ENCODE measurements around the gene LONP2. TPM values are rescaled to one million over a fixed set of nuclear protein-coding genes. Genes with fewer than 3 reads are reported as not detected.

LONP2 gene
- total and polyA plus RNA-seq, 4 donors: 30.0 to 304 (median 52.8) TPM

DNA sequence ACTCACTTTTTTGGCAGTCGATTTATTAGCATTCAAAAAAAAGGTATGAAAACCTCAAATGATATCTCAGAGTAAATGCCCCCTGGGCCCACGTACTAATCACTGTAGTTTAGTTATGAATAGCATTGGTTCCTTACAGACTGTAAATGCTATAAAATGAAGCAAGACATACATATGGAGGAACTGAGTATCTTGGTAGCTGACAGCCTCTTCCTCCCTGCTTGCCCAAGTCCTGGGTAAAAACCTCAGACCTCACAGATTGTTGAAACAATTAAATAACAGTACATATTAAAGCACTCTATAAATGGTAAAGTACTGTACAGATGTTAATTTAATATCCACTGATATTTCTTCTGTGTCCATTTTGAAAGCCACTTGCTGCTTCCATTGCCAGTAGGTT lies 36.4 kb downstream of the LONP2 start:
- WGBS: 95% methylated on average over 2 of the region's 2 CpGs
- no peak overlapping the region for H3K27ac ChIP-seq (ENCODE audit: low read depth in 1 of 2, low read length in 2 of 2)
- TF ChIP-seq GABPA (IDR thresholded peaks at IDR 0.05 in 1 of 2, conservative IDR thresholded peaks at IDR 0.05 in 1 of 2): no peak
- TF ChIP-seq JUND (IDR thresholded peaks at IDR 0.05): peak in 1 of 2 donors; percentile 10

DNA sequence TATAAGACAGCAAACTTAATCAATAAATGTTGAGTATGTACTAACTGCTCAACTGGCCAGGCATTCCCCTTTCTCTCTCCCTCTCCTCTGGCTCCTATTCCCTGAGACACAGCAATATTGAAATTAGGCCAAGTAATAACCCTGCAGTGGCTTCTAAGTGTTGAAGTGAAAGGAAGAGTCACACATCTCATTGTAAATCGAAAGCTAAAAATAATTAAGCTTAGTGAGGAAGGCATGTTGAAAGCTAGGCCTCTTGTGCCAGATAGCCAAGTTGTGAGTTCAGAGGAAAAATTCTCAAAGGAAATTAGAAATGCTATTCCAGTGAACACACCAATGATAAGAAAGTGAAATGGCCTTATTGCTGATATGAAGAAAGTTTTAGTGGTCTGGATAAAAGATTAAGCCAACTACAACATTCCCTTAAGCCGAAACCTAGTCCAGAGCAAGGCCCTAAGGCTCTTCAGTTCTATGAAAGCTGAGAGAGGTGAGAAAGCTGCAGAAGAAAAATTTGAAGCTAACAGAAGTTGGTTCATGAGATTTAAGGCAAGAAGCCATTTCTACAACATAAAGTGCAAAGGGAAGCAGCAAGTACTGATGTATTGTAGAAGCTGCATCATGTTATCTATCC lies 38.6 kb downstream of the LONP2 start:
- Histone ChIP-seq H3K27ac (ENCODE audit: low read depth in 1 of 2, low read length in 2 of 2) (no peak overlapping the region), H3K36me3 (ENCODE audit: control insufficient read depth in 4 of 4, insufficient read depth in 3 of 4, low read depth in 1 of 4, low read length in 3 of 4) (peaks cover 4 to 43% (median 19%) of the 10 kb centered on the region in 4 donors), H3K4me1 (ENCODE audit: control insufficient read depth in 4 of 4, insufficient read depth in 4 of 4, low read length in 3 of 4) (peaks cover 0 to 5% (median 2%) of the 10 kb centered on the region in 4 donors), H3K4me3 (ENCODE audit: low read depth in 1 of 3, low read length in 3 of 3) (no peak overlapping the region), H3K9me3 (ENCODE audit: control insufficient read depth in 4 of 4, low read length in 3 of 4) (peaks cover 0 to 4% (median 0%) of the 10 kb centered on the region in 4 donors), H3K27me3 (ENCODE audit: control insufficient read depth in 4 of 4, insufficient read depth in 4 of 4, low read length in 3 of 4) (no peaks in the 10 kb centered on the region), H3K9ac (ENCODE audit: low read depth in 1 of 2, low read length in 2 of 2) (no peak overlapping the region)
- WGBS: 85% methylated on average over 2 of the region's 2 CpGs
- TF ChIP-seq HNF4G (IDR thresholded peaks at IDR 0.05) (no peak), SP1 (IDR thresholded peaks at IDR 0.05) (peak; percentile 7), NR2F2 (IDR thresholded peaks at IDR 0.05) (peak; percentile 23)
- no peak for DNase-seq (ENCODE audit: low spot score)

More for the DNA sequence above, 36.4 kb downstream of the LONP2 start:
- Histone ChIP-seq H3K9me3 (ENCODE audit: control insufficient read depth in 4 of 4, low read length in 3 of 4) (no peaks in the 10 kb centered on the region), H3K36me3 (ENCODE audit: control insufficient read depth in 4 of 4, insufficient read depth in 3 of 4, low read depth in 1 of 4, low read length in 3 of 4) (peaks cover 0 to 32% (median 12%) of the 10 kb centered on the region in 4 donors), H3K9ac (ENCODE audit: low read depth in 1 of 2, low read length in 2 of 2) (no peak overlapping the region), H3K4me1 (ENCODE audit: control insufficient read depth in 4 of 4, insufficient read depth in 4 of 4, low read length in 3 of 4) (peaks cover 0 to 5% (median 2%) of the 10 kb centered on the region in 4 donors), H3K27me3 (ENCODE audit: control insufficient read depth in 4 of 4, insufficient read depth in 4 of 4, low read length in 3 of 4) (no peaks in the 10 kb centered on the region), H3K4me3 (ENCODE audit: low read depth in 1 of 3, low read length in 3 of 3) (no peak overlapping the region)
- no peak for DNase-seq (ENCODE audit: low spot score)

DNA sequence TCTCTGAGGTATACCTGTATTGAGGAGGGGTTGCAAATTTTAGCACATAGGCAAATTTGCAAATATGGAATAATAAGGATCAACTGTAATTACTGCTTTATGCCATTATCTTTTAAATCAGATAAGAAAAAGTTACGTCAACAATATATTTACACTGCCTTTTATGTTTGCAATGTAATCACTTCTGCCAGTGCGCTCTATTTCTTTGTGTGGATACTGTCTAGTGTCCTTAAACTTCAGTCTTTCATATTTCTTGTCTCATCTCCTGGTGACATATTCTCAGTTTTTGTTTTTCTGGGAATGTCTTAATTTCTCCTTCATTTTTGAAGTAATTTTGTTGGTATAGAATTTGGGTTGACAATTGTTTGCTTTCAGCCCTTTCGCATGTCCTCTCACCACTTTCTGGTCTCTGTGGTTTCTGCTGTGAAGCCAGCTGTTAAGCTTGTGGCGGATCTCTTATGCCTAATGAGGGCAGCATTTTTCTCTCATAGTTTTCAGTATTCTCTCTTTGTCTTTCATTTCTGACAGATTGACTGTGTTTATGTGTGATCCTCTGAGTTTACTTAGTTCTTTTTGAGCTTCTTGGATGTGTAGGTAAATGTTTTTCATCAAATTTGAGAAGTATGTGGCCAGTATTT lies 40.8 kb downstream of the LONP2 start:
- no peak for DNase-seq (ENCODE audit: low spot score)
- Histone ChIP-seq H3K36me3 (ENCODE audit: control insufficient read depth in 4 of 4, insufficient read depth in 3 of 4, low read depth in 1 of 4, low read length in 3 of 4) (peaks cover 7 to 45% (median 18%) of the 10 kb centered on the region in 4 donors), H3K4me1 (ENCODE audit: control insufficient read depth in 4 of 4, insufficient read depth in 4 of 4, low read length in 3 of 4) (peaks cover 0 to 5% (median 0%) of the 10 kb centered on the region in 4 donors), H3K27me3 (ENCODE audit: control insufficient read depth in 4 of 4, insufficient read depth in 4 of 4, low read length in 3 of 4) (no peaks in the 10 kb centered on the region), H3K9me3 (ENCODE audit: control insufficient read depth in 4 of 4, low read length in 3 of 4) (peaks cover 0 to 4% (median 0%) of the 10 kb centered on the region in 4 donors), H3K27ac (ENCODE audit: low read depth in 1 of 2, low read length in 2 of 2) (no peak overlapping the region), H3K4me3 (ENCODE audit: low read depth in 1 of 3, low read length in 3 of 3) (no peak overlapping the region), H3K9ac (ENCODE audit: low read depth in 1 of 2, low read length in 2 of 2) (no peak overlapping the region)
- TF ChIP-seq HNF4G (IDR thresholded peaks at IDR 0.05) (no peak), JUND (IDR thresholded peaks at IDR 0.05) (no peak), YY1 (IDR thresholded peaks at IDR 0.05) (no peak), HNF4A (conservative IDR thresholded peaks at IDR 0.05) (no peak)
- TF ChIP-seq, protein P1, sequence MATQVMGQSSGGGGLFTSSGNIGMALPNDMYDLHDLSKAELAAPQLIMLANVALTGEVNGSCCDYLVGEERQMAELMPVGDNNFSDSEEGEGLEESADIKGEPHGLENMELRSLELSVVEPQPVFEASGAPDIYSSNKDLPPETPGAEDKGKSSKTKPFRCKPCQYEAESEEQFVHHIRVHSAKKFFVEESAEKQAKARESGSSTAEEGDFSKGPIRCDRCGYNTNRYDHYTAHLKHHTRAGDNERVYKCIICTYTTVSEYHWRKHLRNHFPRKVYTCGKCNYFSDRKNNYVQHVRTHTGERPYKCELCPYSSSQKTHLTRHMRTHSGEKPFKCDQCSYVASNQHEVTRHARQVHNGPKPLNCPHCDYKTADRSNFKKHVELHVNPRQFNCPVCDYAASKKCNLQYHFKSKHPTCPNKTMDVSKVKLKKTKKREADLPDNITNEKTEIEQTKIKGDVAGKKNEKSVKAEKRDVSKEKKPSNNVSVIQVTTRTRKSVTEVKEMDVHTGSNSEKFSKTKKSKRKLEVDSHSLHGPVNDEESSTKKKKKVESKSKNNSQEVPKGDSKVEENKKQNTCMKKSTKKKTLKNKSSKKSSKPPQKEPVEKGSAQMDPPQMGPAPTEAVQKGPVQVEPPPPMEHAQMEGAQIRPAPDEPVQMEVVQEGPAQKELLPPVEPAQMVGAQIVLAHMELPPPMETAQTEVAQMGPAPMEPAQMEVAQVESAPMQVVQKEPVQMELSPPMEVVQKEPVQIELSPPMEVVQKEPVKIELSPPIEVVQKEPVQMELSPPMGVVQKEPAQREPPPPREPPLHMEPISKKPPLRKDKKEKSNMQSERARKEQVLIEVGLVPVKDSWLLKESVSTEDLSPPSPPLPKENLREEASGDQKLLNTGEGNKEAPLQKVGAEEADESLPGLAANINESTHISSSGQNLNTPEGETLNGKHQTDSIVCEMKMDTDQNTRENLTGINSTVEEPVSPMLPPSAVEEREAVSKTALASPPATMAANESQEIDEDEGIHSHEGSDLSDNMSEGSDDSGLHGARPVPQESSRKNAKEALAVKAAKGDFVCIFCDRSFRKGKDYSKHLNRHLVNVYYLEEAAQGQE (IDR thresholded peaks at IDR 0.05): no peak
- WGBS: 71% methylated on average over 4 of the region's 4 CpGs

DNA sequence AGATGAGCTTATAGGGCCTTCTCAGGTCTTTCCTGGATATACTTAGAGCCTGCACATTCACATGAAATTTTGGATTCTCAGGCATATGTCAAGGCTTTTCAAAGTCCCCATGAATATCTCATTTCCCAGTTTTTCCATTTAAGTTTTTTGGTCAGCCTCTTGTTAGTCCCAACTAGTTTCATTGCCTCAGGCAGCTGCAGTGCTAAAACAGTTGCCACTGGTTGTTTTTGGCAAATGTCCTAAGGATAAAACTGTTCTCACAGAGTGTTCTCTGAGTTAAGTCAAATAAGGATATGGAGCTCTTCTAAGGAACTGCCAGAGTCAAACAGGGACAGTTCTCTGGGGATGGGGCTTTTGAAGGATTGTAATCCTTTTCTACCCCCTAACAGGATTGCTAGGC lies 43.1 kb downstream of the LONP2 start:
- no peak overlapping the region for H3K9ac ChIP-seq (ENCODE audit: low read depth in 1 of 2, low read length in 2 of 2)
- H3K9me3 ChIP-seq (ENCODE audit: control insufficient read depth in 4 of 4, low read length in 3 of 4): peaks cover 0 to 4% (median 0%) of the 10 kb centered on the region in 4 donors
- no peak overlapping the region for H3K4me3 ChIP-seq (ENCODE audit: low read depth in 1 of 3, low read length in 3 of 3)
- no peak for DNase-seq (ENCODE audit: low spot score)
- no peaks in the 10 kb centered on the region for H3K27me3 ChIP-seq (ENCODE audit: control insufficient read depth in 4 of 4, insufficient read depth in 4 of 4, low read length in 3 of 4)
- H3K4me1 ChIP-seq (ENCODE audit: control insufficient read depth in 4 of 4, insufficient read depth in 4 of 4, low read length in 3 of 4): peaks cover 0 to 5% (median 0%) of the 10 kb centered on the region in 4 donors
- H3K27ac ChIP-seq (ENCODE audit: low read depth in 1 of 2, low read length in 2 of 2): no peak overlapping the region
- H3K36me3 ChIP-seq (ENCODE audit: control insufficient read depth in 4 of 4, insufficient read depth in 3 of 4, low read depth in 1 of 4, low read length in 3 of 4): peaks cover 7 to 68% (median 33%) of the 10 kb centered on the region in 4 donors
- TF ChIP-seq, protein P1 (IDR thresholded peaks at IDR 0.05): no peak
- no peak for TF ChIP-seq NR2F2 (IDR thresholded peaks at IDR 0.05)
- no peak for TF ChIP-seq JUND (IDR thresholded peaks at IDR 0.05)
- TF ChIP-seq HNF4A (conservative IDR thresholded peaks at IDR 0.05): no peak
- TF ChIP-seq FOXA1 (IDR thresholded peaks at IDR 0.05): no peak
- TF ChIP-seq HNF4G (IDR thresholded peaks at IDR 0.05): no peak
- TF ChIP-seq SP1 (IDR thresholded peaks at IDR 0.05): no peak
- no peak for TF ChIP-seq GABPA (IDR thresholded peaks at IDR 0.05 in 1 of 2, conservative IDR thresholded peaks at IDR 0.05 in 1 of 2)
- no peak for TF ChIP-seq RAD21 (IDR thresholded peaks at IDR 0.05)
- TF ChIP-seq, protein P2, sequence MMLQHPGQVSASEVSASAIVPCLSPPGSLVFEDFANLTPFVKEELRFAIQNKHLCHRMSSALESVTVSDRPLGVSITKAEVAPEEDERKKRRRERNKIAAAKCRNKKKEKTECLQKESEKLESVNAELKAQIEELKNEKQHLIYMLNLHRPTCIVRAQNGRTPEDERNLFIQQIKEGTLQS (IDR thresholded peaks at IDR 0.05): no peak
